Hematopoietic multipotent progenitor cell (in vitro differentiated cells): Measurements from ENCODE around the gene UBE2G2. TPM values are rescaled to one million over a fixed set of nuclear protein-coding genes. Genes with fewer than 3 reads are reported as not detected.

Experiments used
- DNase-seq, 3 donors: peaks; one replicate each; pipeline ENCODE4 v3.0.0-alpha.2; 2011 to 2015; ENCODE audit warnings: low read depth in 2 of 3, low spot score in 2 of 3
- total RNA-seq: library from RNA; depleted of rRNA; stranded (reverse); fragments of >200 nt; gene quantifications from one replicate; pipeline ENCODE4 v1.2.3, GENCODE V29; 2012

The UBE2G2 gene
- total RNA-seq, 1 donor = 107 TPM

DNA sequence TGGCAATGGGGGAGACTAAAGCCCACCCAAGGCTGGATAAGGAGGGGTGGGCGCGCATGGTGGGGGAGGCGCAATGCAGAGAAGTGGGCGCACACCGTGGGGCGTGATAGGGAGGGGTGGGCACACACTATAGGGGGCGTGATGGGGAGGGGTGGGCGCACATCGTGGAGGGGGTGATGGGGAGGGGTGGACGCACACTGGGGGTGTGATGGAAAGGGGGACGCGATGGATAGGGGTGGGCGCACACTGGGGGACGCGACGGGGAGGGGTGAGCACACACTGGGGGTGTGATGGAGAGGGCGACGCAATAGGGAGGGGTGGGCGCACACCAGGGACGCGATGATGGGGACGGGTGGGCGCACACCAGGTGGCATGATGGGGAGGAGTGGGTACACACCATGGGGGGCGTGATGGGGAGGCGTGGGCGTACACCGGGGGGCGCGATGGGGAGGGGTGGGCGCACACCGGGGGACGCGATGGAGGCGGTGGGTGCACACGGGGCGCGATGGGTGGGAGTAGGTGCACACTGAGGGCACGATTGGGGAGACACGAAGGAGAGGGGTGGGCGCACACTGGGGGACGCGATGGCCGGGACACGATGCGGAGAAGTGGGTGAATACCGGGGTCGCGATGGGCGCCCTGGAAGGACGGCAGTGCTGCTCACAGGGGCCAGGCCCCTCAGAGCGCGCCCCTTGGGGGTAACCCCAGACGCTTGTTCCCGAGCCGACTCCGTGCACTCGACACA lies 15.3 kb upstream of the UBE2G2 start:
- no peak for DNase-seq

- DNase-seq = no peak
Measured at GRCh38 chr21:44815852-44816628, 14.4 kb upstream of the UBE2G2 start.

DNA sequence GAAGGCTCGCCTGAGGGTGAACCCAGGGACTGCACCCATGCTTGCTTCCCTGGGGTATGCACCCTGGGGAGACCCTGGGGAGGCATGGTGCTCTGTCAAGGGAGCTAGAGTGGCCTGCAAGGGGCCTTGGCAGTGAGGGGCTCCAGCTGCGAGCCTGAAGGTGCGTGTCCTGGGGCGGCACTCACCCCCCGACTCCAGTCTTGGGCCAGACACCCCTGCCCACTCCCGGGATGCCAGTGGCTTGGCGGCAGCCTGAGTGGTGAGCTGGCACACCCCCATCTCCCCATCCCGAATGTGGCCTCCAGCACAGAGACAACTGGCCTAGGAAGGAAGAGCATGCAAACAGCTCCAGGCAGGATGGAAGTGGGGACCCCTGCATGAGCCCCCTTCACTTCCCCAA lies 13.6 kb upstream of the UBE2G2 start:
- no peak for DNase-seq

GRCh38 chr21:44814498-44815023 lies 12.9 kb upstream of the UBE2G2 start:
- no peak for DNase-seq

- no peak for DNase-seq
Measured at GRCh38 chr21:44813727-44814126, 12.1 kb upstream of the UBE2G2 start.

GRCh38 chr21:44813149-44813548 lies 11.5 kb upstream of the UBE2G2 start:
- no peak for DNase-seq

GRCh38 chr21:44812640-44813039 lies 11.0 kb upstream of the UBE2G2 start:
- DNase-seq = no peak

- DNase-seq = no peak
Measured at GRCh38 chr21:44810779-44811178, 9.2 kb upstream of the UBE2G2 start.

DNA sequence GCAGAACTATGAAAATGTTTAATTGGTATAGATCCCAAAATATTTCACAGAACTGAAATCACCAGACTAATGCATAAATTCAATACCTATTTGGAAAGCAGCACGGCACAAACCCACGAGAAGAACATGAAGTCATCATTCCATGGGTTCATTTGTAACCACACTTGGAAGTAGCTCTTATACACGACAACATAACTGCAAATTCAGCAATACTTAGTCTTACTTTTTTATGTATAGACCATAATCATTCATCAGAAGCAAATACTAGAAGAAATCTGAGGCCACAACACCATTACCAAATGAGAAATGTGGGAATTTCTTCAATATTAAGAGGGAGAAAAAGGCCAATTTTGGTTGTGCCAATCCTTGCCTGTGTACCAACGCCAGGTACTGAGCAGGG lies 4.2 kb upstream of the UBE2G2 start:
- no peak for DNase-seq

DNA sequence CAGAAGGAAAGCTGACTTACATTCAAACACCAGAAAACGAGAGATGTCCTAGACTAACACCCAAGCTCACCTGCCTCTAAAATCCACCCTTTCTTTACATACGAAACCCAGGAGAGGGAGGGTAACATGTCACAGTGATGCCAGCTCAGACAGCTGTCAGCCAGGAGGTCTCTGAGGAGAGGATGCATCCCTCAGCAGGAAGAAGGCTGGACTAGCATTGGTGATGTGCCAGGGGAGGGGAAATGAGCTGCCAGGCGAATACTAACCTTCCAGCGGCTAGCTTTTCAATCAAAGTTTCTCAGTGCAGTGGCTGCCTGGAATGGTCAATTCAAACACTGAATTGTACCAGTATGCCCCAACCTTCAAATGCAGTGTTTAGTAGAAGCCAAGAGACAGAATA lies 3.6 kb upstream of the UBE2G2 start:
- DNase-seq = no peak

DNA sequence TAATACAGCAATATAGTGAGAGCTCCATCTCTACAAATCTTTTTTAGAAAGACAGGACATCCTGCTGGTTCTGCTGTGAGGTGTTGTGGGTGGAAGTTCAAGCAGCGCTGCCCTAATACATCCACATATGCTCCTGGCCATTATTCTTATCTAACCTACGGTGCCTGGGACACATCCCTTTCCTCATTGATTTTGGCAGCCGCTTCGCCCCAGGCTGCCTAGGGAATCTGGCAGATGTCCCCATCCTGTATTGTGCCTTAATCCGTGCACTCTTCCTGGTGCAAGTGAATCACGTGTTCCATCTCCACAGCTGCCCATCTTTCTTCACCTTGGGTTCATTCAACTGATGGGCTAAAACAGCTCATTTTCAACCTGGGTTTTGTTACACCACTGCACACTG lies 3.1 kb upstream of the UBE2G2 start:
- DNase-seq = no peak

GRCh38 chr21:44803651-44804050 lies 2.0 kb upstream of the UBE2G2 start:
- no peak for DNase-seq

DNA sequence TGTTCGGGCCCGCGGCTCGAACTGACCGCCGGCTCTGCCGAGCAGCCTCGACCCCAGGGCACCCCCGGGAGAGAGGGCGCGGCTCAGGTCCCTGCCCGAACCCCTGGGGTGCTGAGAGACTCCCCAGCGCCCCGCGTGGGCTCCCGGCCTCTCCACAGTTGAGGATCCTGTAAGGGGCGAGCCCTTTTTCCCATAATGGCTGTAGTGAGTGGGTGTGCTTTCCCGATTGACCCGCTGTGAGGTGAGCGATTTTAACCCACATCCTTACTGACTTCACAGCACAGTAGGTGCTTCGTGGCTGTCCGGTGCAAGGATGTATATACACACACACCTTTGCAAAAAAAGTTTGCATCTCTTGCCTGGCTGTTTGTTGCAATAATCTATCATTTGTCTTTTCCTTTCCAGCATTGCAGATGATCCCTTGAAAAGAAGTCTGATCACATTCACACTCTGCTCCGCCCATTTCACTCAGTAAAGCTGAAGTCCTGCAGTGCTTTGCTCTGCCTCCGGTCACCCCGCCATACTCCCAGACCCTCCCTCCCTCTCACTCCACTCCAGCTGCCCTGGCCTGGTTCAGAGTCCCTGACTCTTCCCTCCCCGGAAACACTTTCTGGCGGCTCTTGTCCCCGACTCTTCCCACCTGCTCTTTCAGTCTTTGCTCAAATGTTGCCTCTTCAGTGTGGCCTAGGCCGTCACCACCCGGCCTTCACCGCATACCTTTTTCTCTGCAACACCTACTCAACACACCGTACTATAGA lies 955 bp upstream of the UBE2G2 start:
- DNase-seq = no peak

GRCh38 chr21:44800971-44801467 lies 601 bp downstream of the UBE2G2 start:
- peak in 1 of 3 donors; percentile 64 for DNase-seq

DNA sequence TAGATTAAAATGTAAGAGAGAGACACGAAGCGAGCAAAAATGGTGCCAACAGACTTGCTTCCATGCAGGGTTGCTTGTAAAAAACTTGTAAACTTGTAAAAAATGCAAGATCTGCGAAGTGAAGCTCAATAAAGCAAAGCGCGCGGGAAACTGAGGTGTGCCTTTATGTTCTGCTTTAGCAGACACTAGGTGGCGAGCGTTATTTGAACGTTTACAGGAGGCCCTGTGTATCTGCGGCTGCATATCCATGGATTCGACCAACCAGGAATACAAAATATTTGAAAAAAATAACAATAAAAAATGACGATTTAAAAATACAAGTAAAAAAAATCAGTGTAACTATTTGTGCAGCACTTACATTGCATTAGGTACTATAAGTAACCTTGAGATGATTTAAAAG lies 1.5 kb downstream of the UBE2G2 start:
- DNase-seq = peak in 1 of 3 donors; percentile 18

DNA sequence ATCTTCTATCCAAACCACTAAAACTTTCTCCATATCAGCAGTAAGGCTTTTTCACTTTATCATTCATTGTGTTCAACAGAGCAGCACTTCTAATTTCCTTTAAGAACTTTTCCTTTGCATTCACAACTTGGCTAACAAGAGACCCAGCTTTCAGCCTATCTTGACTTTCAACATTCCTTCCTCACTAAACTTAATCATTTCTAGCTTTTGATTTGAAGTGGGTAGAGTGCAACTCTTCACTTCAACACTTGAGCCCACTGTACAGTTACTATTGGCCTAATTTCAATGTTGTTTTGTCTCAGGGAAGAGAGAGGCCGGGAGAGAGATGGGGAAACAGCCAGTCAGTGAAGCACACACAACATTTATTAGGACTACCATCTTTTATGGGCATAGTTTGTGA lies 2.0 kb downstream of the UBE2G2 start:
- DNase-seq = no peak

GRCh38 chr21:44797775-44798174 lies 3.8 kb downstream of the UBE2G2 start:
- no peak for DNase-seq

DNA sequence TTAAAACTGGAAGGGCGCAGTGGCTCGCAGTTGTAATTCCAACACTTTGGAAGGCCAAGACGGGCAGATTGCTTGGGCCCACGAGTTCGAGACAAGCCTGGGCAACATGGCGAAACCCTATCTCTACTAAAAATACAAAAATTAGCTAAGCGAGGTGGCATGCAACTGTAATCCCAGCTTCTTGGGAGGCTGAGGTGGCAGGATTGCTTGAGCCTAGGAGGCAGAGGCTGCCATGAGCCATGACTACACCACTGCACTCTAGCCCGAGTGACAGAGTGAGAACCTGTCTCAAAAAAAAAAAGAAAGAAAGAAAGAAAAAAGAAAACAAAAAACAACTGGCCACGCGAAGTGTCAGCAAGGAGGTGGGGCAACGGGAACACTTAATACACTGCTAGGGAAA lies 6.3 kb downstream of the UBE2G2 start:
- DNase-seq = no peak

- DNase-seq = no peak
Measured at GRCh38 chr21:44793592-44794374, 7.8 kb downstream of the UBE2G2 start.
